ENCODE results near the gene TAOK3.

TAOK3 gene

GRCh38 chr12:118206107-118206412 is 166.6 kb downstream of the TAOK3 start:
- no peak for DNase-seq (ENCODE audit: low spot score)

- DNase-seq (ENCODE audit: low spot score) = no peak
These were observed 178.7 kb downstream of the TAOK3 start for GRCh38 chr12:118193958-118194357.

- DNase-seq (ENCODE audit: low spot score) = no peak
These were observed 179.2 kb downstream of the TAOK3 start for GRCh38 chr12:118193477-118193876.

- no peak for DNase-seq (ENCODE audit: low spot score)
These were observed 182.4 kb downstream of the TAOK3 start for GRCh38 chr12:118190266-118190665.

GRCh38 chr12:118189741-118190191 is 182.9 kb downstream of the TAOK3 start:
- no peak for DNase-seq (ENCODE audit: low spot score)

- no peak for DNase-seq (ENCODE audit: low spot score)
These were observed 183.9 kb downstream of the TAOK3 start for GRCh38 chr12:118188690-118189371.

- no peak for DNase-seq (ENCODE audit: low spot score)
These were observed 184.8 kb downstream of the TAOK3 start for GRCh38 chr12:118187751-118188435.

- no peak for DNase-seq (ENCODE audit: low spot score)
These were observed 186.9 kb downstream of the TAOK3 start for GRCh38 chr12:118185602-118186397.

GRCh38 chr12:118183711-118184110 is 189.0 kb downstream of the TAOK3 start:
- no peak for DNase-seq (ENCODE audit: low spot score)

GRCh38 chr12:118183155-118183554 is 189.6 kb downstream of the TAOK3 start:
- DNase-seq (ENCODE audit: low spot score) = no peak

GRCh38 chr12:118175823-118176447 is 196.8 kb downstream of the TAOK3 start:
- DNase-seq (ENCODE audit: low spot score) = no peak

GRCh38 chr12:118166946-118167345 is 205.8 kb downstream of the TAOK3 start:
- no peak for DNase-seq (ENCODE audit: low spot score)

- DNase-seq (ENCODE audit: low spot score) = peak; percentile 23
These were observed 207.8 kb downstream of the TAOK3 start for GRCh38 chr12:118164798-118165486.

- no peak for DNase-seq (ENCODE audit: low spot score)
These were observed 212.2 kb downstream of the TAOK3 start for GRCh38 chr12:118160536-118160935.

GRCh38 chr12:118151755-118152154 is 221.0 kb downstream of the TAOK3 start:
- DNase-seq (ENCODE audit: low spot score) = no peak

- no peak for DNase-seq (ENCODE audit: low spot score)
These were observed 222.1 kb downstream of the TAOK3 start for GRCh38 chr12:118150625-118151024.

GRCh38 chr12:118148287-118148686 is 224.4 kb downstream of the TAOK3 start:
- no peak for DNase-seq (ENCODE audit: low spot score)

GRCh38 chr12:118145798-118146156 is 226.9 kb downstream of the TAOK3 start:
- no peak for DNase-seq (ENCODE audit: low spot score)

- DNase-seq (ENCODE audit: low spot score) = no peak
These were observed 227.5 kb downstream of the TAOK3 start for GRCh38 chr12:118145113-118145797.

GRCh38 chr12:118144499-118144898 is 228.2 kb downstream of the TAOK3 start:
- no peak for DNase-seq (ENCODE audit: low spot score)

- DNase-seq (ENCODE audit: low spot score) = no peak
These were observed 231.9 kb downstream of the TAOK3 start for GRCh38 chr12:118140825-118141224.
